SJSA1 (cell line): ENCODE measurements around the gene NAV2. TPM values are rescaled to one million over a fixed set of nuclear protein-coding genes. Genes with fewer than 3 reads are reported as not detected.

ENCODE experiments used
- DNase-seq, 2 experiments: peaks; one replicate each; pipeline ENCODE4 v3.0.0-alpha.2; 2015 to 2020; ENCODE audit warnings: low spot score in 2 of 2, low read depth in 1 of 2
- H3K27ac ChIP-seq: fragments of 250-450 bp; sonication (Bioruptor Pico); 2 replicates; pipeline ENCODE4 v1.5.1; 2020; ENCODE audit warnings: mild to moderate bottlenecking, moderate library complexity
- H3K27me3 ChIP-seq: fragments of 250-450 bp; sonication (Bioruptor Pico); replicated peaks from 2 replicates; pipeline ENCODE4 v1.5.1; 2020; ENCODE audit warnings: mild to moderate bottlenecking, moderate library complexity
- H3K36me3 ChIP-seq: fragments of 250-450 bp; sonication (Bioruptor Pico); 2 replicates; pipeline ENCODE4 v1.5.1; 2020; ENCODE audit warnings: mild to moderate bottlenecking
- H3K4me1 ChIP-seq: fragments of 250-450 bp; sonication (Bioruptor Pico); replicated peaks from 2 replicates; pipeline ENCODE4 v1.6.1; 2021; ENCODE audit warnings: mild to moderate bottlenecking
- H3K4me3 ChIP-seq: fragments of 250-450 bp; sonication (Bioruptor Pico); 2 replicates; pipeline ENCODE4 v1.5.1; 2020; ENCODE audit warnings: mild to moderate bottlenecking
- H3K9me3 ChIP-seq: fragments of 250-450 bp; sonication (Bioruptor Pico); replicated peaks from 2 replicates; pipeline ENCODE4 v1.5.1; 2020; ENCODE audit warnings: mild to moderate bottlenecking
- total RNA-seq: library from RNA; depleted of rRNA; stranded (reverse); fragments of >200 nt; shearing (Covaris generic); gene quantifications from 2 replicates; pipeline ENCODE4 v1.2.3, GENCODE V29; 2014; rRNA removed

Gene NAV2
- total RNA-seq = 2.6 and 3.6 TPM in 2 replicates

- Histone ChIP-seq H3K9me3 (no peaks in the 10 kb centered on the region), H3K4me1 (peaks cover 36% of the 10 kb centered on the region), H3K27ac (peak within 1 kb of the TSS; percentile 91), H3K27me3 (no peaks in the 10 kb centered on the region), H3K36me3 (0 out of 2 replicates have a peak, but pooled peaks cover 3% of the 10 kb centered on the region), H3K4me3 (peak within 1 kb of the TSS; percentile 64)
- DNase-seq = peak; percentile 89 to 90
Measured at GRCh38 chr11:19712281-19713195, at the start of gene NAV2. TSS of gene NAV2 (plus strand) at chr11:19712837. CDS start at chr11:19713696, 859 bp downstream.

GRCh38 chr11:19663206-19663605, 49.4 kb upstream of the NAV2 start:
- Histone ChIP-seq H3K36me3 (no peaks in the 10 kb centered on the region), H3K4me3 (no peak overlapping the region), H3K27me3 (no peaks in the 10 kb centered on the region), H3K4me1 (peaks cover 10% of the 10 kb centered on the region), H3K9me3 (no peaks in the 10 kb centered on the region), H3K27ac (no peak overlapping the region)
- no peak for DNase-seq

GRCh38 chr11:19664886-19665548, 47.6 kb upstream of the NAV2 start:
- Histone ChIP-seq H3K4me3 (no peak overlapping the region), H3K27me3 (no peaks in the 10 kb centered on the region), H3K9me3 (no peaks in the 10 kb centered on the region), H3K27ac (no peak overlapping the region), H3K36me3 (no peaks in the 10 kb centered on the region), H3K4me1 (peaks cover 18% of the 10 kb centered on the region)
- DNase-seq = no peak

GRCh38 chr11:19666951-19667350, 45.7 kb upstream of the NAV2 start:
- Histone ChIP-seq H3K27me3 (no peaks in the 10 kb centered on the region), H3K4me3 (no peak overlapping the region), H3K36me3 (no peaks in the 10 kb centered on the region), H3K9me3 (no peaks in the 10 kb centered on the region), H3K27ac (no peak overlapping the region), H3K4me1 (peaks cover 18% of the 10 kb centered on the region)
- no peak for DNase-seq

GRCh38 chr11:19669511-19669910, 43.1 kb upstream of the NAV2 start:
- H3K4me1 ChIP-seq = peaks cover 18% of the 10 kb centered on the region
- no peak for DNase-seq
- no peaks in the 10 kb centered on the region for H3K9me3 ChIP-seq
- no peak overlapping the region for H3K27ac ChIP-seq
- no peaks in the 10 kb centered on the region for H3K27me3 ChIP-seq
- H3K4me3 ChIP-seq = no peak overlapping the region
- H3K36me3 ChIP-seq = no peaks in the 10 kb centered on the region

- peak in 1 of 2 experiments; percentile 8 for DNase-seq
- Histone ChIP-seq H3K27ac (no peak overlapping the region), H3K4me3 (no peak overlapping the region), H3K9me3 (no peaks in the 10 kb centered on the region), H3K4me1 (peaks cover 18% of the 10 kb centered on the region), H3K36me3 (no peaks in the 10 kb centered on the region), H3K27me3 (no peaks in the 10 kb centered on the region)
Measured at GRCh38 chr11:19670030-19670791, 42.4 kb upstream of the NAV2 start.

GRCh38 chr11:19672586-19673206, 39.9 kb upstream of the NAV2 start:
- no peak for DNase-seq
- peaks cover 18% of the 10 kb centered on the region for H3K4me1 ChIP-seq
- no peaks in the 10 kb centered on the region for H3K9me3 ChIP-seq

GRCh38 chr11:19673924-19674729, 38.5 kb upstream of the NAV2 start:
- Histone ChIP-seq H3K4me3 (no peak overlapping the region), H3K27me3 (no peaks in the 10 kb centered on the region), H3K9me3 (no peaks in the 10 kb centered on the region), H3K27ac (no peak overlapping the region), H3K4me1 (peaks cover 6% of the 10 kb centered on the region; the same call in 1 of the 2 replicates), H3K36me3 (no peaks in the 10 kb centered on the region)
- DNase-seq = no peak

More at GRCh38 chr11:19672586-19673206, 39.9 kb upstream of the NAV2 start:
- Histone ChIP-seq H3K36me3 (no peaks in the 10 kb centered on the region), H3K27ac (no peak overlapping the region), H3K27me3 (no peaks in the 10 kb centered on the region), H3K4me3 (no peak overlapping the region)

GRCh38 chr11:19674836-19675235, 37.8 kb upstream of the NAV2 start:
- H3K9me3 ChIP-seq = no peaks in the 10 kb centered on the region
- peaks cover 12% of the 10 kb centered on the region for H3K4me1 ChIP-seq
- H3K36me3 ChIP-seq = no peaks in the 10 kb centered on the region
- no peak overlapping the region for H3K4me3 ChIP-seq
- no peak for DNase-seq
- no peaks in the 10 kb centered on the region for H3K27me3 ChIP-seq
- no peak overlapping the region for H3K27ac ChIP-seq

GRCh38 chr11:19675397-19675796, 37.2 kb upstream of the NAV2 start:
- no peak overlapping the region for H3K4me3 ChIP-seq
- H3K4me1 ChIP-seq = peaks cover 13% of the 10 kb centered on the region
- no peak for DNase-seq
- no peaks in the 10 kb centered on the region for H3K9me3 ChIP-seq
- H3K27ac ChIP-seq = no peak overlapping the region
- no peaks in the 10 kb centered on the region for H3K36me3 ChIP-seq
- no peaks in the 10 kb centered on the region for H3K27me3 ChIP-seq

- DNase-seq = no peak
- Histone ChIP-seq H3K27ac (no peak overlapping the region), H3K9me3 (no peaks in the 10 kb centered on the region)
Measured at GRCh38 chr11:19676475-19677380, 35.9 kb upstream of the NAV2 start.

More at GRCh38 chr11:19676475-19677380, 35.9 kb upstream of the NAV2 start:
- Histone ChIP-seq H3K27me3 (no peaks in the 10 kb centered on the region), H3K4me1 (peaks cover 19% of the 10 kb centered on the region), H3K4me3 (no peak overlapping the region), H3K36me3 (no peaks in the 10 kb centered on the region)
